Ovary (tissue), 10 donors: ENCODE data around the gene FAM237A. TPM values are rescaled to one million over a fixed set of nuclear protein-coding genes. Genes with fewer than 3 reads are reported as not detected.

ENCODE experiments used
- DNase-seq, 5 donors: peaks; one replicate each; pipeline ENCODE4 v3.0.0-alpha.2; 2019 to 2020
- H3K27ac ChIP-seq, 2 donors: fragments of 200-600 bp; one replicate each; pipeline versions ENCODE4 v1.5.1 to v1.8.0; 2019 to 2022
- H3K27me3 ChIP-seq: fragments of 200-600 bp; one replicate; pipeline ENCODE4 v1.8.0; 2022
- H3K36me3 ChIP-seq: fragments of 200-600 bp; sonication (generic); one replicate; pipeline ENCODE4 v1.5.1; 2019
- H3K4me1 ChIP-seq: one replicate; pipeline ENCODE4 v1.8.1; 2013; ENCODE audit warnings: mild to moderate bottlenecking, moderate library complexity; ENCODE audit not compliant: insufficient read depth
- H3K4me3 ChIP-seq: fragments of 200-600 bp; sonication (generic); one replicate; pipeline ENCODE4 v1.5.1; 2017
- H3K9me3 ChIP-seq, 2 donors: fragments of 200-600 bp in 1 of 2; sonication (generic) in 1 of 2; one replicate each; pipeline versions ENCODE4 v1.5.1 to v1.8.1; 2013 to 2019; ENCODE audit warnings: mild to moderate bottlenecking in 1 of 2, moderate library complexity in 1 of 2
- CTCF ChIP-seq, 3 donors: fragments of 450-650 bp in 2 of 3; fragments of 200-600 bp in 1 of 3; IDR thresholded peaks; one replicate each; pipeline versions ENCODE4 v1.5.1 to v1.8.0; 2016 to 2022; ENCODE audit warnings: antibody characterized with exemption in 3 of 3, mild to moderate bottlenecking in 1 of 3
- EP300 ChIP-seq: sonication (generic); formaldehyde crosslinking; IDR thresholded peaks from one replicate; pipeline ENCODE4 v1.6.1; 2017; ENCODE audit warnings: antibody characterized with exemption
- POLR2A ChIP-seq: fragments of 450-650 bp; IDR thresholded peaks from one replicate; pipeline ENCODE4 v1.6.1; 2017; ENCODE audit warnings: antibody characterized with exemption, mild to moderate bottlenecking, moderate library complexity
- WGBS, 3 donors: extraction: QIAGEN DNeasy Blood & Tissue Kit in 1 of 3; methylation state at CpG; one replicate each; pipeline versions ENCODE4 v1.1.5 to v1.1.7; 2013 to 2017; 5-methylcytosine and 5-hydroxymethylcytosine counted together
- intact Hi-C, 4 donors: fragments of 100-400 bp; cut with DNase I; formaldehyde crosslinking; loops; one replicate each; pipeline versions ENCODE4 v1.11.0 to v1.15.1; 2022 to 2023
- long read RNA-seq, 3 donors: library from polyadenylated mRNA in 2 of 3; unstranded in 2 of 3; transcript quantifications; one replicate each; pipeline ENCODE4 v2.0.0 and lab custom pipeline, GENCODE V29; 2021 to 2026
- polyA plus RNA-seq, 2 donors: library from polyadenylated mRNA; stranded (reverse); fragments of 200-250 nt in 1 of 2; fragments of 350-450 nt in 1 of 2; fragmentation: Illumina TruSeq in 1 of 2; extraction: RNeasy Lipid Tissue Mini Kit (QIAGEN cat#74804) in 1 of 2; gene quantifications; one replicate each; pipeline ENCODE4 v1.2.3, GENCODE V29; 2013 to 2014
- total RNA-seq, 7 donors: library from RNA; depleted of rRNA in 2 of 7; stranded (reverse); fragments of >200 nt in 2 of 7; fragmentation: NEBNext Ultra II Directional in 3 of 7; extraction: Animal tissue kit (Norgen Biotek cat#: 25700) in 3 of 7; gene quantifications; one replicate each; pipeline versions ENCODE4 v1.1.0 to v1.2.4, GENCODE V29; 2016 to 2023
- donor health status: DM: no; HTN: no; CAD: no; lungs with moderate emphysema.
- donor health status: DM: no; HTN: no; CAD: no.
- donor health status: Bipolar disorder and iron deficiency.
- donor health status: DM: yes; HTN: yes; CAD: no.
- donor health status: DM: no; HTN: no; CAD: no.
- donor health status: DM: yes; HTN: yes; CAD: no.

The FAM237A gene
- total RNA-seq (not detected), polyA plus RNA-seq (not detected)
- long read RNA-seq, donor 1: 0 reads
- long read RNA-seq, donor 2: 0 reads
- long read RNA-seq, donor 3: 0 reads

- peaks cover 0 to 4% of the 10 kb centered on the region in 2 donors for H3K9me3 ChIP-seq
- H3K4me3 ChIP-seq: no peak within 1 kb of the TSS
- H3K27ac ChIP-seq: no peak within 1 kb of the TSS
- intact Hi-C loops: no loop called here
- H3K27me3 ChIP-seq: no peaks in the 10 kb centered on the region
- no peaks in the 10 kb centered on the region for H3K36me3 ChIP-seq
- no peaks in the 10 kb centered on the region for H3K4me1 ChIP-seq
- DNase-seq: peak in 3 of 5 donors; percentile 22 to 31 (median 25)
- 1 to 3% (median 2%) methylated on average over 47 to 56 of the region's 56 CpGs for WGBS, 3 donors
- TF ChIP-seq POLR2A (no peak), EP300 (no peak), CTCF (IDR thresholded peaks at IDR 0.05) (no peak)
These were observed at the start of gene FAM237A for GRCh38 chr2:206642075-206643025. FAM237A (plus strand) TSS chr2:206642487; CDS start chr2:206644237, 1,750 bp downstream.

GRCh38 chr2:206597717-206598218 lies 44.5 kb upstream of the FAM237A start:
- TF ChIP-seq EP300 (no peak), CTCF (IDR thresholded peaks at IDR 0.05) (no peak), POLR2A (no peak)
- no peaks in the 10 kb centered on the region for H3K36me3 ChIP-seq
- no peaks in the 10 kb centered on the region for H3K4me1 ChIP-seq
- no peaks in the 10 kb centered on the region for H3K9me3 ChIP-seq
- no peaks in the 10 kb centered on the region for H3K27me3 ChIP-seq
- DNase-seq: no peak
- H3K4me3 ChIP-seq: no peak overlapping the region
- WGBS, 3 donors: 95 to 97% (median 96%) methylated on average over 3 of the region's 3 CpGs
- H3K27ac ChIP-seq: no peak overlapping the region
- intact Hi-C loops: no loop called here

GRCh38 chr2:206603243-206603642 lies 39.0 kb upstream of the FAM237A start:
- 80 to 85% (median 85%) methylated on average over 3 of the region's 3 CpGs for whole genome bisulfite sequencing, 3 donors
- no peak overlapping the region for H3K27ac ChIP-seq
- TF ChIP-seq POLR2A: no peak
- TF ChIP-seq EP300: no peak
- no peak for TF ChIP-seq CTCF (IDR thresholded peaks at IDR 0.05)
- H3K4me1 ChIP-seq: no peaks in the 10 kb centered on the region
- no peaks in the 10 kb centered on the region for H3K9me3 ChIP-seq
- H3K27me3 ChIP-seq: no peaks in the 10 kb centered on the region
- no peaks in the 10 kb centered on the region for H3K36me3 ChIP-seq
- no peak overlapping the region for H3K4me3 ChIP-seq
- DNase-seq: no peak
- intact Hi-C loops: no loop called here

GRCh38 chr2:206610451-206610850 lies 31.8 kb upstream of the FAM237A start:
- TF ChIP-seq CTCF (IDR thresholded peaks at IDR 0.05) (no peak), EP300 (no peak), POLR2A (no peak)
- no peaks in the 10 kb centered on the region for H3K36me3 ChIP-seq
- no peak for DNase-seq
- no peak overlapping the region for H3K27ac ChIP-seq
- H3K9me3 ChIP-seq: no peaks in the 10 kb centered on the region
- H3K4me1 ChIP-seq: no peaks in the 10 kb centered on the region
- intact Hi-C loops: no loop called here
- WGBS, 3 donors: 82 to 93% (median 86%) methylated on average over 1 of the region's 1 CpG
- no peaks in the 10 kb centered on the region for H3K27me3 ChIP-seq
- no peak overlapping the region for H3K4me3 ChIP-seq
